Mesenteric fat pad (tissue), 1 donor: ENCODE results near the gene MMGT1. TPM values are rescaled to one million over a fixed set of nuclear protein-coding genes. Genes with fewer than 3 reads are reported as not detected.

Source experiments
- DNase-seq: peaks from one replicate; pipeline ENCODE4 v3.0.0-alpha.2; 2020; ENCODE audit warnings: low spot score
- long read RNA-seq: library from polyadenylated mRNA; unstranded; transcript quantifications from one replicate; pipeline ENCODE4 v2.0.0, GENCODE V29; 2020
- total RNA-seq: library from RNA; stranded (reverse); fragmentation: NEBNext Ultra II Directional; extraction: Animal tissue kit (Norgen Biotek cat#: 25700); gene quantifications from one replicate; pipeline ENCODE4 v1.2.1, GENCODE V29; 2021
- donor health status: DM: yes; HTN: yes; CAD: no.

Gene MMGT1
- total RNA-seq: 25.1 TPM
- long read RNA-seq, partial matches to known transcripts: 0 of 3 reads
- long read RNA-seq, other reads (novel, unspliced or antisense): 1 of 3 reads

- DNase-seq: no peak
Observed at GRCh38 chrX:135973548-135974278, at the start of gene MMGT1. Gene MMGT1 (minus strand): TSS chrX:135973988. CDS start chrX:135973675, 313 bp downstream.

GRCh38 chrX:136021903-136022302 lies 48.1 kb upstream of the MMGT1 start:
- no peak for DNase-seq

- no peak for DNase-seq
Observed at GRCh38 chrX:136021160-136021559, 47.4 kb upstream of the MMGT1 start.

- DNase-seq: no peak
Observed at GRCh38 chrX:136019226-136019625, 45.4 kb upstream of the MMGT1 start.

- DNase-seq: no peak
Observed at GRCh38 chrX:136016881-136017280, 43.1 kb upstream of the MMGT1 start.

- DNase-seq: no peak
Observed at GRCh38 chrX:136015016-136015415, 41.2 kb upstream of the MMGT1 start.

- DNase-seq: no peak
Observed at GRCh38 chrX:135988245-135988644, 14.5 kb upstream of the MMGT1 start.

GRCh38 chrX:135985973-135986310 lies 12.2 kb upstream of the MMGT1 start:
- no peak for DNase-seq

- DNase-seq: no peak
Observed at GRCh38 chrX:135985157-135985972, 11.6 kb upstream of the MMGT1 start, which contains the start of gene SLC9A6. Gene SLC9A6 (plus strand): TSS chrX:135985435. CDS start chrX:135985659, 224 bp downstream.

- no peak for DNase-seq
Observed at GRCh38 chrX:135984791-135985156, 11.0 kb upstream of the MMGT1 start.

- no peak for DNase-seq
Observed at GRCh38 chrX:135984256-135984655, 10.5 kb upstream of the MMGT1 start.

GRCh38 chrX:135982860-135983259 lies 9.1 kb upstream of the MMGT1 start:
- DNase-seq: no peak

GRCh38 chrX:135981668-135982067 lies 7.9 kb upstream of the MMGT1 start:
- no peak for DNase-seq

- DNase-seq: no peak
Observed at GRCh38 chrX:135981010-135981409, 7.2 kb upstream of the MMGT1 start.

- no peak for DNase-seq
Observed at GRCh38 chrX:135977611-135978010, 3.8 kb upstream of the MMGT1 start.

- DNase-seq: no peak
Observed at GRCh38 chrX:135975421-135975820, 1.6 kb upstream of the MMGT1 start.

- no peak for DNase-seq
Observed at GRCh38 chrX:135974279-135974856, 580 bp upstream of the MMGT1 start.

GRCh38 chrX:135973025-135973547 lies 702 bp downstream of the MMGT1 start:
- no peak for DNase-seq

GRCh38 chrX:135951291-135951690 lies 22.5 kb downstream of the MMGT1 start:
- no peak for DNase-seq

GRCh38 chrX:135944486-135944885 lies 29.3 kb downstream of the MMGT1 start:
- DNase-seq: no peak

- no peak for DNase-seq
Observed at GRCh38 chrX:135931644-135932487, 41.9 kb downstream of the MMGT1 start.
